PC-3 (cell line): Measurements from ENCODE around the gene TNFRSF6B. TPM values are rescaled to one million over a fixed set of nuclear protein-coding genes. Genes with fewer than 3 reads are reported as not detected.

ENCODE experiments used
- ATAC-seq: fragments of 200-7000 bp; cut with Tn5 transposase; 2 replicates; pipeline ENCODE4 v1.9.1; 2020; ENCODE audit warnings: mild to moderate bottlenecking, moderate library complexity
- BruUV-seq: library from RNA; stranded (reverse); fragments of 400-500 nt; replicated peaks from 2 replicates; lab custom pipeline; 2021; lab: Mats Ljungman, UMichigan
- CTCF ChIA-PET: fragments of 300-600 bp; sonication (Branson Sonifier 250); formaldehyde crosslinking; loops from one replicate; lab custom pipeline; 2022; ENCODE audit warnings: antibody characterized with exemption; lab: Charles Lee
- POLR2A ChIA-PET: fragments of 300-600 bp; sonication (Branson Sonifier 250); formaldehyde crosslinking; loops from one replicate; lab custom pipeline; 2022; ENCODE audit warnings: antibody characterized with exemption; ENCODE audit not compliant: unreplicated experiment; lab: Charles Lee
- DNase-seq: peaks from one replicate; pipeline ENCODE4 v3.0.0-alpha.2; 2015
- H2AFZ ChIP-seq: fragments of 300-600 bp; sonication (generic); 2 replicates; pipeline ENCODE4 v1.6.0; 2016; ENCODE audit warnings: antibody characterized with exemption, low read length
- H3F3A ChIP-seq: fragments of 300-600 bp; sonication (generic); one replicate; pipeline ENCODE4 v1.6.0; 2017; ENCODE audit warnings: antibody characterized with exemption, low read length, control low read depth, mild to moderate bottlenecking; ENCODE audit not compliant: unreplicated experiment
- H3K27ac ChIP-seq: fragments of 300-600 bp; sonication (generic); 2 replicates; pipeline ENCODE4 v1.5.1; 2016; ENCODE audit warnings: mild to moderate bottlenecking, low read length
- H3K27me3 ChIP-seq: fragments of 300-600 bp; sonication (generic); 2 replicates; pipeline ENCODE4 v1.6.1; 2016; ENCODE audit warnings: low read length, mixed read lengths
- H3K36me3 ChIP-seq: fragments of 300-600 bp; sonication (generic); 2 replicates; pipeline ENCODE4 v1.6.1; 2016; ENCODE audit warnings: low read depth, mixed run types, low read length, mixed read lengths
- H3K4me1 ChIP-seq: fragments of 300-600 bp; sonication (generic); 2 replicates; pipeline ENCODE4 v1.5.1; 2016; ENCODE audit warnings: low read length; ENCODE audit not compliant: insufficient read depth
- H3K4me2 ChIP-seq: fragments of 300-600 bp; sonication (generic); 2 replicates; pipeline ENCODE4 v1.6.0; 2016; ENCODE audit warnings: low read length
- H3K4me3 ChIP-seq: fragments of 300-600 bp; sonication (generic); 2 replicates; pipeline ENCODE4 v1.5.1; 2016; ENCODE audit warnings: mild to moderate bottlenecking, low read length, mixed read lengths
- H3K79me2 ChIP-seq: fragments of 300-600 bp; sonication (generic); 2 replicates; pipeline ENCODE4 v1.6.1; 2017; ENCODE audit warnings: low read length, mixed read lengths
- H3K9ac ChIP-seq: fragments of 300-600 bp; sonication (generic); 2 replicates; pipeline ENCODE4 v1.6.0; 2016; ENCODE audit warnings: mild to moderate bottlenecking, low read length
- H3K9me2 ChIP-seq: fragments of 300-600 bp; sonication (generic); replicated peaks from 2 replicates; pipeline ENCODE4 v1.6.1; 2016; ENCODE audit warnings: mixed run types, low read length, mixed read lengths
- H3K9me3 ChIP-seq: fragments of 300-600 bp; sonication (generic); 2 replicates; pipeline ENCODE4 v1.6.1; 2016; ENCODE audit warnings: low read length, mixed read lengths
- H4K20me1 ChIP-seq: fragments of 300-600 bp; sonication (generic); 2 replicates; pipeline ENCODE4 v1.6.1; 2016; ENCODE audit warnings: low read length, mixed read lengths
- EZH2 ChIP-seq: fragments of 300-600 bp; sonication (generic); IDR thresholded peaks from one replicate; pipeline ENCODE4 v1.6.1; 2017; ENCODE audit warnings: antibody characterized with exemption, mild to moderate bottlenecking, low read length; ENCODE audit not compliant: unreplicated experiment
- EZH2phosphoT487 ChIP-seq: fragments of 300-600 bp; sonication (generic); IDR thresholded peaks from 2 replicates; pipeline ENCODE4 v1.6.1; 2018; ENCODE audit warnings: mild to moderate bottlenecking, antibody characterized with exemption, low read length, borderline replicate concordance
- intact Hi-C: fragments of 100-400 bp; cut with micrococcal nuclease; formaldehyde crosslinking; loops from 2 replicates; pipeline ENCODE4 v1.9.0; 2023
- total RNA-seq: library from RNA; depleted of rRNA; stranded (reverse); fragments of >200 nt; gene quantifications from 2 replicates; pipeline ENCODE4 v1.2.3, GENCODE V29; 2014
- TF ChIP-seq, protein P1 (sequence below): fragments of 300-600 bp; sonication (generic); conservative IDR thresholded peaks from 2 replicates; pipeline ENCODE4 v1.5.1; 2017; ENCODE audit warnings: antibody characterized with exemption, low read depth, mild to moderate bottlenecking, low read length

TNFRSF6B gene
- total RNA-seq, 1 experiment from 2014 or later: 41.6 TPM

DNA sequence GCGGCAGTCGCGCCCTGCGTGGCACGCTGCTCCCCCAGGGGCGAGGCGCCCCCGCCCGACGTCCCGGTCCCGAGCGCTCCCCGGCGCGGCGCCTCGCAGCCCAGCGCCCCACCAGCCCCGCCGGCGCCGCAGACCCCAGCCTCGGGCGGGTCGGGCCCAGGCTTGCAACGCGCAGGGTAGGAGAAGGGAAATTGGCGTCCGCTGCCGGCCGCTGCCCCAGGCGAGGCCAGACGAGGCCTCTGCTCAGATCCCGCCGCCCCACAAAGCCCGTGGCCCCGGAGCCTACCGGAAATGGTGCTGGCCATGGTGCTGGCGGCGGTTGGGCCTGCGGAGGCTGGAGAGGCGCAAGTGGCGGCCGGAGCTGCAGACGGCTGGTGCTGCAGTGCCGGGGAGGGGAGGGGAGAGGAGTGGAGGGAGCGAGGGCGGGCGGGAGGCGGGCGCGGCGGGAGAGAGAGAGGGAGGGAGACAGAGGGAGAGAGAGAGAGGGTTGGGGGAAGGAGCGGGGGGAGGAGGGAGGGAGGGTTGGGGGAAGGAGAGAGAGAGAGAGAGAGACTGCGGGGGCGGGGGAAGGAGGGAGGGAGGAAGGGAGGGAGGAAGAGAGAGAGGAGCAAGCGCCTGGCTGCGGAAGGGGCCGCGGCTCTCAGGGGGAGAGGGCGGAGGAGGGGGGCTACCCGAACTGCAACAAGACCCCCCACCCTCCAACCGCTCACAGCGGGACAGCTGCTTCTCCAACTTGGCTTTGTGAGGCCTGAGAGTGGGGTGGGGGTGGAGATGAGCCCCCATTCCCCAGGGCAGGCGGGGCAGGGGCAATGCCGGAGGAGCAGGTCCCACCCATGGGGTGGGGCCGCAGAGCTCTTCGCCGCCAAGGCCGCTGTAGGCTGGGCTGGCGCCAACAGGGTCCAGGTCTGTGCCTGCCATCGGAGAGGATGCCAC lies 43.1 kb upstream of the TNFRSF6B start, which contains the start of gene STMN3:
STMN3 (minus strand) TSS at position 384 of the 933 bp plus-strand sequence; CDS start at position 305, 79 bp downstream.
- no TSS peak for BruUV-seq
- POLR2A ChIA-PET: interaction anchor here (0.6 kb wide), 1 partner anchor 53 kb away, joined by 8 read pairs; no protein-coding TSS in a partner anchor
- TF ChIP-seq, protein P1, sequence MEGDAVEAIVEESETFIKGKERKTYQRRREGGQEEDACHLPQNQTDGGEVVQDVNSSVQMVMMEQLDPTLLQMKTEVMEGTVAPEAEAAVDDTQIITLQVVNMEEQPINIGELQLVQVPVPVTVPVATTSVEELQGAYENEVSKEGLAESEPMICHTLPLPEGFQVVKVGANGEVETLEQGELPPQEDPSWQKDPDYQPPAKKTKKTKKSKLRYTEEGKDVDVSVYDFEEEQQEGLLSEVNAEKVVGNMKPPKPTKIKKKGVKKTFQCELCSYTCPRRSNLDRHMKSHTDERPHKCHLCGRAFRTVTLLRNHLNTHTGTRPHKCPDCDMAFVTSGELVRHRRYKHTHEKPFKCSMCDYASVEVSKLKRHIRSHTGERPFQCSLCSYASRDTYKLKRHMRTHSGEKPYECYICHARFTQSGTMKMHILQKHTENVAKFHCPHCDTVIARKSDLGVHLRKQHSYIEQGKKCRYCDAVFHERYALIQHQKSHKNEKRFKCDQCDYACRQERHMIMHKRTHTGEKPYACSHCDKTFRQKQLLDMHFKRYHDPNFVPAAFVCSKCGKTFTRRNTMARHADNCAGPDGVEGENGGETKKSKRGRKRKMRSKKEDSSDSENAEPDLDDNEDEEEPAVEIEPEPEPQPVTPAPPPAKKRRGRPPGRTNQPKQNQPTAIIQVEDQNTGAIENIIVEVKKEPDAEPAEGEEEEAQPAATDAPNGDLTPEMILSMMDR: no peak
- TF ChIP-seq EZH2phosphoT487: no peak
- no peak for TF ChIP-seq EZH2
- Histone ChIP-seq H3K9me2 (no peaks in the 10 kb centered on the region), H3K4me3 (peak within 1 kb of the TSS; percentile 47), H4K20me1 (no peaks in the 10 kb centered on the region), H3K9me3 (no peaks in the 10 kb centered on the region), H3K9ac (no peak within 1 kb of the TSS), H3K27ac (no peak within 1 kb of the TSS), H3K79me2 (no peaks in the 10 kb centered on the region), H3K27me3 (peaks cover 14% of the 10 kb centered on the region), H3F3A (no peaks in the 10 kb centered on the region), H3K4me1 (peaks cover 16% of the 10 kb centered on the region), H2AFZ (no peak within 1 kb of the TSS), H3K4me2 (peak within 1 kb of the TSS; percentile 65), H3K36me3 (no peaks in the 10 kb centered on the region)
- CTCF ChIA-PET: no interaction called here
- ATAC-seq (peak; percentile 47), DNase-seq (peak; percentile 61)
- intact Hi-C loops: no loop called here

DNA sequence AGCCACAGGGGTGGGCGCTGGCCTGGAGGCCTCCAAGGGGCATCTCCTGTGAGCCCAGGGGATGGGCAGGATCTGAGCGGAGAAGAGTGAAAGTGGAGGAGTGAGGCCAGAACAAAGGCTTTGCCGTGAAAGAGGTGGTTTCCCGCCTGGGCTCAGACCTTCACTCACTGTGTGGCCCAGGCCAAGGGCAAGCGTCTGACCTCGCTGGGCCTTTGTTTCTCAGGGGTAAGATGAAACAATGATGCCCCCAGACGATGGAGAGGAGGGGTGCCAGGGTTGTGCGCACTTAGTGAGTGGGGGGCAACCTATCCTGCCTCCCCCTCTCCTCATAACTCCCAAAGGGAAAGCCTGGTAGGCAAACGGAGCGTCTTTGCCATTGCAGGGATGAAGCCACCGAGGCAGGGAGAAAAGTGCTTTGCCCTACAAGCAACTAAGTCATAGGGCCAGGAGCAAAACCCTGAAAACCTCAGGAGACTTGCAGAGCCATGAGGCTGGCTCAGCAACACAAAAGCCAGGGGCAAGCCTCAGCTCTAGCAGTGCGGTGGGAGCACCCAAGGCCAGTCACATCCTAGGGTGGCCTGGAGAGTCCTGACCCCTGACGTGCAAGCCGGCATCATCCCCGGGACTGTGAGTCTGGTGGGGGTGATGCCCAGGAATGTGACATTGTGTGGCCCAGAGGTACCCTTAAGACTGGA lies 42.3 kb upstream of the TNFRSF6B start:
- Histone ChIP-seq H3K27ac (no peak overlapping the region), H3K4me1 (peaks cover 16% of the 10 kb centered on the region), H3K9me2 (no peaks in the 10 kb centered on the region), H3K36me3 (no peaks in the 10 kb centered on the region), H3K79me2 (peaks cover 7% of the 10 kb centered on the region), H4K20me1 (no peaks in the 10 kb centered on the region), H3K4me2 (no peak overlapping the region), H3F3A (no peaks in the 10 kb centered on the region), H3K9me3 (no peaks in the 10 kb centered on the region), H2AFZ (no peak overlapping the region), H3K9ac (no peak overlapping the region), H3K4me3 (no peak overlapping the region), H3K27me3 (peaks cover 14% of the 10 kb centered on the region)
- intact Hi-C loops: no loop called here
- DNase-seq (no peak), ATAC-seq (no peak)
- POLR2A ChIA-PET: no interaction called here
- TF ChIP-seq EZH2phosphoT487 (no peak), EZH2 (no peak)
- TF ChIP-seq, protein P1: no peak
- CTCF ChIA-PET: no interaction called here
- no TSS peak for BruUV-seq
